GM23248 (cell line): ENCODE measurements around the gene ATP2B2.

ENCODE experiments used
- EZH2 ChIP-seq: fragments of 200-600 bp; sonication (generic); IDR thresholded peaks from 2 replicates; pipeline ENCODE4 v1.6.1; 2018; ENCODE audit warnings: antibody characterized with exemption, mild to moderate bottlenecking; ENCODE audit not compliant: insufficient read depth, poor library complexity, severe bottlenecking
- EZH2phosphoT487 ChIP-seq: fragments of 200-600 bp; sonication (generic); IDR thresholded peaks from 2 replicates; pipeline ENCODE4 v1.6.1; 2018; ENCODE audit warnings: antibody characterized with exemption, moderate library complexity, mild to moderate bottlenecking, low read depth; ENCODE audit not compliant: insufficient read depth

GRCh38 chr3:10547841-10548783 is 42.7 kb upstream of the ATP2B2 start:
- TF ChIP-seq EZH2 (no peak), EZH2phosphoT487 (no peak)
